ENCODE measurements around the gene DLGAP4.

The DLGAP4 gene

DNA sequence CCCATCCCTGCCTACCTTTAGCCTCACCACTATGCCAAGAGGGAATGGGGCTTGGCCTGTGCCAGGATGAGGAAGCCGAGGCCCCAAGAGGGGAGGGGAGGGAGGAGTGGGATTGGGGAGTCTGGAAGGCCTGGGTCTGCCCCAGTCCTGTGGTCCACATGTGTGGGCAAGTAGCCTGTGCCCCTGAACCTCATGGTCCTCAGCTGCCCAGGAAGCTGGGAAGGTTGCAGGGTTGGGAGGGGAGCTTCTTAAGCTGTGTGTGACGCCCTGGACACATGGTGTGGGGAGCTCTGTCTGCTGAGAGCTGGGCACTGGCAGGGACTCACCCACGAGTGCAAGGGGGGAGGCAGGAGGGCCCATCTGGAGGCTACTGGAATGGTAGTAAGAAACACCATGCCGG is 31.7 kb downstream of the DLGAP4 start:
- Histone ChIP-seq H3K27me3 (ENCODE audit: insufficient read depth, poor library complexity, severe bottlenecking) (peaks cover 9% of the 10 kb centered on the region), H3K27ac (replicated peaks) (no peak overlapping the region), H3K4me3 (replicated peaks; ENCODE audit: insufficient read depth, low read length) (no peak overlapping the region)
- DNase-seq (ENCODE audit: low read depth in 1 of 2, low spot score in 1 of 2): no peak
- TF ChIP-seq SPI1 (IDR thresholded peaks at IDR 0.05; ENCODE audit: borderline replicate concordance, low read depth) (no peak), GABPA (IDR thresholded peaks at IDR 0.05; ENCODE audit: low read depth) (no peak), POLR2AphosphoS5 (IDR thresholded peaks at IDR 0.05; ENCODE audit: low read depth) (no peak)
- TF ChIP-seq, protein P1, sequence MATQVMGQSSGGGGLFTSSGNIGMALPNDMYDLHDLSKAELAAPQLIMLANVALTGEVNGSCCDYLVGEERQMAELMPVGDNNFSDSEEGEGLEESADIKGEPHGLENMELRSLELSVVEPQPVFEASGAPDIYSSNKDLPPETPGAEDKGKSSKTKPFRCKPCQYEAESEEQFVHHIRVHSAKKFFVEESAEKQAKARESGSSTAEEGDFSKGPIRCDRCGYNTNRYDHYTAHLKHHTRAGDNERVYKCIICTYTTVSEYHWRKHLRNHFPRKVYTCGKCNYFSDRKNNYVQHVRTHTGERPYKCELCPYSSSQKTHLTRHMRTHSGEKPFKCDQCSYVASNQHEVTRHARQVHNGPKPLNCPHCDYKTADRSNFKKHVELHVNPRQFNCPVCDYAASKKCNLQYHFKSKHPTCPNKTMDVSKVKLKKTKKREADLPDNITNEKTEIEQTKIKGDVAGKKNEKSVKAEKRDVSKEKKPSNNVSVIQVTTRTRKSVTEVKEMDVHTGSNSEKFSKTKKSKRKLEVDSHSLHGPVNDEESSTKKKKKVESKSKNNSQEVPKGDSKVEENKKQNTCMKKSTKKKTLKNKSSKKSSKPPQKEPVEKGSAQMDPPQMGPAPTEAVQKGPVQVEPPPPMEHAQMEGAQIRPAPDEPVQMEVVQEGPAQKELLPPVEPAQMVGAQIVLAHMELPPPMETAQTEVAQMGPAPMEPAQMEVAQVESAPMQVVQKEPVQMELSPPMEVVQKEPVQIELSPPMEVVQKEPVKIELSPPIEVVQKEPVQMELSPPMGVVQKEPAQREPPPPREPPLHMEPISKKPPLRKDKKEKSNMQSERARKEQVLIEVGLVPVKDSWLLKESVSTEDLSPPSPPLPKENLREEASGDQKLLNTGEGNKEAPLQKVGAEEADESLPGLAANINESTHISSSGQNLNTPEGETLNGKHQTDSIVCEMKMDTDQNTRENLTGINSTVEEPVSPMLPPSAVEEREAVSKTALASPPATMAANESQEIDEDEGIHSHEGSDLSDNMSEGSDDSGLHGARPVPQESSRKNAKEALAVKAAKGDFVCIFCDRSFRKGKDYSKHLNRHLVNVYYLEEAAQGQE (IDR thresholded peaks at IDR 0.05; ENCODE audit: insufficient replicate concordance, low read depth): no peak
- TF ChIP-seq, protein P2, sequence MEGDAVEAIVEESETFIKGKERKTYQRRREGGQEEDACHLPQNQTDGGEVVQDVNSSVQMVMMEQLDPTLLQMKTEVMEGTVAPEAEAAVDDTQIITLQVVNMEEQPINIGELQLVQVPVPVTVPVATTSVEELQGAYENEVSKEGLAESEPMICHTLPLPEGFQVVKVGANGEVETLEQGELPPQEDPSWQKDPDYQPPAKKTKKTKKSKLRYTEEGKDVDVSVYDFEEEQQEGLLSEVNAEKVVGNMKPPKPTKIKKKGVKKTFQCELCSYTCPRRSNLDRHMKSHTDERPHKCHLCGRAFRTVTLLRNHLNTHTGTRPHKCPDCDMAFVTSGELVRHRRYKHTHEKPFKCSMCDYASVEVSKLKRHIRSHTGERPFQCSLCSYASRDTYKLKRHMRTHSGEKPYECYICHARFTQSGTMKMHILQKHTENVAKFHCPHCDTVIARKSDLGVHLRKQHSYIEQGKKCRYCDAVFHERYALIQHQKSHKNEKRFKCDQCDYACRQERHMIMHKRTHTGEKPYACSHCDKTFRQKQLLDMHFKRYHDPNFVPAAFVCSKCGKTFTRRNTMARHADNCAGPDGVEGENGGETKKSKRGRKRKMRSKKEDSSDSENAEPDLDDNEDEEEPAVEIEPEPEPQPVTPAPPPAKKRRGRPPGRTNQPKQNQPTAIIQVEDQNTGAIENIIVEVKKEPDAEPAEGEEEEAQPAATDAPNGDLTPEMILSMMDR (IDR thresholded peaks at IDR 0.05; ENCODE audit: insufficient read depth, low read length): no peak

DNA sequence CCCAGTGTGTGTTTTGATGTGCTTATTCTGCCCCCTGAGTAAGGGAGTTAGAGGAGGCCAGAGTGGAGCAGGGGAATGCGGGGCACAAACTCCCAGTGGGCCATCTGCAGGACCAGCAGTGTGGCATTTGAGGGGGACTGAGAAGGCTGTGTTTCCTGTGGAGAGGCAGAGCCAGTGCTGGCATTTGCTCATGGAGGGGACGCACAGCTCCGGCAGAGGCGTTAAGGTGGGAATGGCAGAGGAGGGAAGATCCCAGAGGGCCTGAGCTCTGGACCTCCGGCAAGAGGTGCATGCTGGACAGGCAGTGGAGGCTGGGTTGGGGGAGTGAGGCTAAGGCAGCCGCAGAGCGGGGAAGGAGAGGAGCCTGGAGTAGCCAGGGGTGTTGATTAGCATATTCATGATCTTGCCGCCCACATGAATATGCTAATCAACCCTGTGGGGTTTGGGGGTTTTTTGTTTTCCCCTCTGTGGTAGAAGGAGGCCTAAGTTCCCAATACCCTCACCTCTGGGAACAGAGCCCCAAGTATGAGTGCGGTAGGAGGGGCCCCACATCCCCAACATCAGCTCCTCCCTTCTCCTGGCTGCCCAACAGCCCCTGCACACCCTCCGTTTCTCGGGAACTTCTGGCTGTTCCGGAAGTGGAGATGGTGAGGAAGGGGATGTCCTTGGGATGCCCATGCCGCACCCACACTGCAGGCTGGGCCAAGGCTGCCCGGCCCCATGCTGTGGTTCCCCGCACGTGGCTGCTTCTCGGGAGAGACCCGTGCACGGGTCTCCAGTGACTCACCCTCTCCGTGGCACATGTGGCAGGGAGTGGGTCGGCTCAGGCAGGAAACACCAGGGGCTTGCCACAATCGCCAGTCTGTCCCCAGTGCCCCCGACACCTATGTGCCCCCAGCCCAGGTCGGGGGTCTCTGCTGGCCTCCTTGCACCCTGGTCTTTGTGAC is 33.8 kb downstream of the DLGAP4 start:
- Histone ChIP-seq H3K4me3 (replicated peaks; ENCODE audit: insufficient read depth, low read length) (no peak overlapping the region), H3K27me3 (ENCODE audit: insufficient read depth, poor library complexity, severe bottlenecking) (peaks cover 6% of the 10 kb centered on the region), H3K27ac (replicated peaks) (no peak overlapping the region)
- DNase-seq (ENCODE audit: low read depth in 1 of 2, low spot score in 1 of 2): no peak
- TF ChIP-seq SPI1 (IDR thresholded peaks at IDR 0.05; ENCODE audit: borderline replicate concordance, low read depth) (no peak), POLR2AphosphoS5 (IDR thresholded peaks at IDR 0.05; ENCODE audit: low read depth) (no peak), GABPA (IDR thresholded peaks at IDR 0.05; ENCODE audit: low read depth) (no peak)
- TF ChIP-seq, protein P1 (IDR thresholded peaks at IDR 0.05; ENCODE audit: insufficient replicate concordance, low read depth): no peak
- TF ChIP-seq, protein P2 (IDR thresholded peaks at IDR 0.05; ENCODE audit: insufficient read depth, low read length): no peak

DNA sequence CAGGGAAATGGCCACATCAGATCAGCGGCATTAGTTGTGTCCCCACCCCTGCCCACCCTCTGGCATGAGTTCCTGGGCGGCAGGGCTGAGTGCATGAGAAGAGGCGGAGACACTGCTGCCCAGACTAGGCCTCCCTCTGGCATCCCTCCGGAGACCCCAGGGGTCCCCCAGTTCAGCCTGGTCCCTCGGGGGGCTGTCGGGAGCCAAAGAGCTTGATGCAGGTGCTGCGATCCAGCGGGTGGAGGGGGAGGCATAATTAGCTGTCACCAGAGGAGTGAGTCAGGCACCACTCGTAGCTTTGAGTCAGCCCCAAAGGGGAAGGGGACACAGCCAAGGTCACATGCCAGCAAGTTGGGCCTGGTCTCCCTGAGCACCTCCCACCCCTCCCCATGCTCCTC is 34.5 kb downstream of the DLGAP4 start:
- no peak overlapping the region for H3K27ac ChIP-seq (replicated peaks)

More for the DNA sequence above, 34.5 kb downstream of the DLGAP4 start:
- Histone ChIP-seq H3K4me3 (replicated peaks; ENCODE audit: insufficient read depth, low read length) (no peak overlapping the region), H3K27me3 (ENCODE audit: insufficient read depth, poor library complexity, severe bottlenecking) (peaks cover 5% of the 10 kb centered on the region)
- DNase-seq (ENCODE audit: low read depth in 1 of 2, low spot score in 1 of 2): no peak
- TF ChIP-seq, protein P1 (IDR thresholded peaks at IDR 0.05; ENCODE audit: insufficient replicate concordance, low read depth): no peak
- no peak for TF ChIP-seq SPI1 (IDR thresholded peaks at IDR 0.05; ENCODE audit: borderline replicate concordance, low read depth)
- TF ChIP-seq GABPA (IDR thresholded peaks at IDR 0.05; ENCODE audit: low read depth): no peak
